NCI-H82 treated with DMSO at 0.1 percent for 48 hours (cell line): Measurements from ENCODE around the gene SLC25A20.
"Not testable (repeated sequence)": the region's sequence is repeated elsewhere in the genome, so short reads cannot be mapped to it uniquely, and the experiment has no call there.

ENCODE experiments used
- DNase-seq: peaks from one replicate; lab custom pipeline; 2025; ENCODE audit not compliant: unreplicated experiment; lab: John Stamatoyannopoulos, UW

The SLC25A20 gene, protein sequence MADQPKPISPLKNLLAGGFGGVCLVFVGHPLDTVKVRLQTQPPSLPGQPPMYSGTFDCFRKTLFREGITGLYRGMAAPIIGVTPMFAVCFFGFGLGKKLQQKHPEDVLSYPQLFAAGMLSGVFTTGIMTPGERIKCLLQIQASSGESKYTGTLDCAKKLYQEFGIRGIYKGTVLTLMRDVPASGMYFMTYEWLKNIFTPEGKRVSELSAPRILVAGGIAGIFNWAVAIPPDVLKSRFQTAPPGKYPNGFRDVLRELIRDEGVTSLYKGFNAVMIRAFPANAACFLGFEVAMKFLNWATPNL

DNA sequence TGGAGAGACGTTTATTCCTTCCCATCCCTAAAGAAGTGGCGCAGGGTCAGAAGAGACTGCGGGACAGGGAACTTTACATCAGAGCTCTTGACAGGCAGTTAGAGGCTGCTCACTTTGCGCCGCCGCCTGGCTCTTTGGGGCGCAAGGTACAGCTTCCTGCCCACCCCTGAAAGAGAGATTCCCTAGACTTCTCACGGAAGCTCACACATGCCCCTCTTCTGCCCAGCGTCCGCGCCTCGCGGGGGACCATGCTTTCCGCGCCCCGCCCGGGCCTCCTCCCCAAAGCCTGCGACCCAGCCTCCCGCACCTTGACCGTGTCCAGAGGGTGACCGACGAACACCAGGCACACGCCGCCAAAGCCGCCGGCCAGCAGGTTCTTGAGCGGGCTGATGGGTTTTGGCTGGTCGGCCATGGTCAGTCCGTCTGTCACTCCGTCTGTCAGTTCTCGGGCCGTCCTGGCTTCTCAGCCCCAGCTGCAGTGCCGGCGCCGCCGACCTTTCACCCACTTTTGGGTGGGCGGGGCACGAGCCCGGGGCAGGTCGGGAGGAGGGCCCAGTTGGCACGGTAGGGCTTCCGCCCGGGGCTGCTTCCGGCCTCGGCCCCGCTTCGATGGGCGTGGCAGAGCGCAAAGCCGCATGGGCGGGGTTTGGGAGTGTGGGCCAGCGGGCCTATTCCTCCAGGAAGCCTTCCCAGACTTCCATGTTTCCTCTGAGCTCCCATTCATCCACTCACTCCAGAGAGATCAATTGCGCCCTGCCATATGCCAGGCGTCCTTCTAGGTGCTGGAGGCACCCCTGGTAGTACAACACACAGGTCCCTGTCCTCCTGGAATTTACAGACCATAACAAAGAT lies at the start of gene SLC25A20:
Gene SLC25A20, minus strand, starts transcription at position 500 of the 852 bp plus-strand sequence. Its CDS starts 88 bp downstream, at position 412.
- peak; percentile 43 for DNase-seq

DNA sequence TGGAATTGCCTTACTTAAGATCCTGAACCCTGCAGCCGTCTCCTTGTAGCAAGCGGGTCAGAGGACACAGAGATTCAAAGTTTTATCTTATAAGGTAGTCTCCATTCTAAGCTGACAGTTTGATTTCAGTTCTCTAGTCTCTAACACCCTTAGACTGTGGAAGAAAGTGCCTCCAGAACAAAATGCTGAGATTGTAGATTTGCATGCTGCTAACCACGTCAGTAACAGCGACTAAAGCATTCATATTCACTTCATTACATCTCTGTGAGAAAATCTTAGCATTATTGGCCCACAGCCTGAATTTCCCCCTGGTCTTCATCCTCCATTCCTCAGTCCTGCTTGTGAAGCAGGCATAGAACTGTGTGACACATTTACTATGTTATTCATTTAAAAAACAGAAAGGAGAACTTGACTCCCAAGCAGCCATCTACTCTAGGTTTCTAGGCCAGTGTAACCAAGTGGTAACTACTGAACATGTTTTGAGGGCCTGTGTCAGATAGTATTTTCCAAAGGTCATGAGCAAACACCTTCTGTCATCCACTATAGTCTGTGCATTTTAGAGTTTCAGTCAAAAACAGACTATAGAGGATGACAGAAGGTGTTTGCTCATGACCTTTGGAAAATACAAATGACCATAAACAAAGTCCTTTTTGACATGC lies 47.3 kb upstream of the SLC25A20 start:
- DNase-seq: no peak

DNA sequence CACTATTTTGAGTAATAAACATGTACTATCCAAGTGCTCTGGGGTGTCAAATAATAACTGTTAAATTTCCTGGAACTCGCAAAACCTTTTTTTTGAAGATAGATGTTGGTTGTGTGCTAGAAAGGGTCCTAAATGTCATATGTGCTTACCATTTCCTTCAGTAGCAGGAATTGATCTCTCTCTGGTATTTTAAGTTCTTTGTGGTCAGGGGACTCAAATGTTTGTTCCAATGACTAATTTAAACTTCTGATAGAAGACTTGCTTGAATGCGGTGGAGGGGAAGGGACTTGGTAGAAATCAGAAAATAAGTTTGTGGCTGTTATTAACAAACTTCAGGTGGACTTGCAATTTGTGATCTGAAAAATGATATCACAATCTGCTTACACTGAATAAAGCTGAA lies 46.8 kb upstream of the SLC25A20 start:
- no peak for DNase-seq

DNA sequence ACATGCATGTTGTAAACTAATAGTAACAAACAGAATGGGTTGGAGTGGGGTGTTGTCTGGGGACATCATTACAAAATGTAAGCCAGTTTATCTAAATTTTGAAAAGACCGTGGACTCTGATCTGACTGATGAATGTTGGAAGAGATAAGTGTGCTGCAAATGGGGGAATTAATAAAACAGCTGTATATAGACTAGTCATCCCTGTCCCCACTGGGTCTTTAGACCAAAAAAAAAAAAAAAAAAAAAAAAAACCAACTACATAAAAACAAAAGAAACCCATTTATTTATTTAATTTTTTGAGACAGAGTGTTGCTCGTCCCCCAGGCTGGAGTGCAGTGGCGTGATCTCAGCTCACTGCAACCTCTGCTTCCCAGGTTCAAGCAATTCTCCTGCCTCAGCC lies 40.0 kb upstream of the SLC25A20 start:
- no peak for DNase-seq

DNA sequence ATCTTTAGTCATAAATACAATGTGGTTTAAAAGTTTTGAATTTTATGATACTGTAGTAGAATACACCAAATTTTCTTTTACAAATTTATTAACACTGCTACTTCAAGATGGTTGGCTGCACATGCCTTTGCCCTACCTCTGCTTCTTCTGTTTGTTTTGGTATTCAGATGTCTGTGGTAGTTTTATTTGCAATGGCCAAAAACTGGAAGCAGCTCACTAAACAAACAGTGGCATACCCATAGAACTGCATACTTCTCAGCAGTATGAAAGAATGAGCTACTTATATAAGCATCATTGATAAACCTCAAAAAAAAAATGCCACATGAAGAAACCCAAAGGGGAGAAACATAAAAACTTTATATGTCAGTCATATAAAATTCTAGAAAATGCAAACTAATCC lies 39.5 kb upstream of the SLC25A20 start:
- DNase-seq: no peak

DNA sequence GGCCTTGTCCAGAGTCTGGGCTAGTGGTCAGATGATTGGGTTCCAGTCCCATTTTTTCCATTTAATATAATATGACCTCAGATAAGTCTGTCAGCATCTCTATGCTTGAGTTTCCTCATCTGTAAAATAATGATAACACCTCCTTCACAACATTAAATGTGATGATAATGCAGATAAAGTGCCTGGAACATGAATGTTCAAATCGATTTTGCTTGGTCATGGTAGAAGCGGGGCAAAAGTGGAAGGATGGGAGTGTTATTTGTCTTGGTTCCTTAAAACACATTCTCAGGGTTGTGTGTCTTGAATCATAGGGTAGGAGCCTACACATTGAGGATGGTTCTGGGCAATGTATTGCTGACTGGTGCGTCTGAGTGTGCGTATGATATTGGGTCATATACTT lies 36.8 kb upstream of the SLC25A20 start:
- no peak for DNase-seq

DNA sequence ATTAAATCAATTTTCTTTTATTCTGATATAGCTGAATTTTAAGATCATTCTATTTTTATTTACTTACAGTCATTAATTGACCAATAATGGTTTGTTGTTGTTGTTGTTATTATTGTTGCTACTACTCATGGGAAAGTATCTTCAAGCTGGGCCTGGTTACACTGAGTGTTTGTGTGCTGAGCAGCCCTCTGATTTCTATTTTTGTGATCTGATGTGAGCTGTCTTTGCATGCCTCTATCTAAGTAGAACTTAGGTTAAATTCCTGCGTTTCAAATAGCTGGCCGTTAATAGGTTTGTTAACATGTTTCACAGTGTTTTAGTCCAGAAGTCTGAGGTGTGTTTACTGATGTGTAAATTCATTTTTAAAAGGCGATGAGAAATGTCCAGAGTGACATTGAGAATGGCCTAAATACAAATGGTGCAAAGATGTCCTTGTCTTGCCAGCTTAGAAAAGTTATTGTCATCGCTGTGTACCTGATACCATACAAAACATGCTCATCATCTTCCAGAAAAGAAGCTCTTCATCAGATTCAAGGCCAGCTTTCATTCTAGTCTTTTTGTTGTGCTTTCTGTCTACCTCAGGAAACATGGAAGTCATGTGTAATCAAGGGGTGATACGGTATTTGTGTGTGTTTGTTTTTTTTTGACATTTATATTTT lies 35.8 kb upstream of the SLC25A20 start:
- DNase-seq: no peak

DNA sequence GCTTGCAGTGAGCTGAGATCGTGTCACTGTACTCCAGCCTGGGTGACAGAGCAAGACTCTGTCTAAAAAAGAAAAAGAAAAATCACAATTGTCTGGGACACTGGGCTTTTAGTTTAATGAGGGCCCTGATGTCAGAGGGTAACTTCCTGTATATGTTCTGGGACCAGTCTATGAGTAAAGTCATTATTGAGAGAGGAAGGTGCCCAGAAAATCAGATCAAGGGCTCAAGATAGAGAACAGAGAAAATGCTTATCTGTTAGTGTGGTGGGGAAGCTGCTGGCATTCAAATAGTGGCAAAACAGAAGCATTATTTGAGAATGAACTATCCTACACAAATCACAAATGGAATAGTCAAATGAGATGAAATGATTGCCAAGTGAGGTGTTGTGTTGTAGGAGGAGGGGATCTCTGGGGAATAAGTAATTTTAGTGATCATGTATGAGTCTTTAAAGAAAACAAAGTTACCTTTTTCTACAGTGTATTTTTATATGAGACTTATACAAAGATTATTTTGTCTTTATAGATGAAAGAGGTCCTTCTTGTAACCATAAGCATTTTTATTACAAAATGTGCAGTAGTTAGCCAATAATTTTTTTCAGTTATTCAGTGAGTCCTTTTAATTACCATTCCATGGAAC lies 33.4 kb upstream of the SLC25A20 start:
- DNase-seq: no peak

DNA sequence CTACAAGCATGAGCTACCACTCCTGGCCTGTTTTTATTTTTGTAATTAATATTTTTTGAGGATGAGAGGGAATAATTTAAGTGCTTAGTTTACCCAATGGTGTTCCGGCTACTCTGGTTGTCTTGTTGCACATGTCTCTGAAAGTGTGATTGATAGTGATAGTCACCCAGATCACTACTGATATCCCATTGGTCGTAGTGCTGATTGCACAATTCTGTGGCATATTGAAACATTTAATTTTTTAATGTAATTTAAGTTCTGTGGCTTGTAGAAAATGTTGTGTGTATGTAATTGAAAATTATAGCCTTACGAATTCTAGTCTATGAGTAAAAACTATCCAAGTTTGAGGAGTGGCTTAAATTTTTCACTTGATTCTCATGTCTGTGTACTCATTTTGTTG lies 31.9 kb upstream of the SLC25A20 start:
- no peak for DNase-seq

DNA sequence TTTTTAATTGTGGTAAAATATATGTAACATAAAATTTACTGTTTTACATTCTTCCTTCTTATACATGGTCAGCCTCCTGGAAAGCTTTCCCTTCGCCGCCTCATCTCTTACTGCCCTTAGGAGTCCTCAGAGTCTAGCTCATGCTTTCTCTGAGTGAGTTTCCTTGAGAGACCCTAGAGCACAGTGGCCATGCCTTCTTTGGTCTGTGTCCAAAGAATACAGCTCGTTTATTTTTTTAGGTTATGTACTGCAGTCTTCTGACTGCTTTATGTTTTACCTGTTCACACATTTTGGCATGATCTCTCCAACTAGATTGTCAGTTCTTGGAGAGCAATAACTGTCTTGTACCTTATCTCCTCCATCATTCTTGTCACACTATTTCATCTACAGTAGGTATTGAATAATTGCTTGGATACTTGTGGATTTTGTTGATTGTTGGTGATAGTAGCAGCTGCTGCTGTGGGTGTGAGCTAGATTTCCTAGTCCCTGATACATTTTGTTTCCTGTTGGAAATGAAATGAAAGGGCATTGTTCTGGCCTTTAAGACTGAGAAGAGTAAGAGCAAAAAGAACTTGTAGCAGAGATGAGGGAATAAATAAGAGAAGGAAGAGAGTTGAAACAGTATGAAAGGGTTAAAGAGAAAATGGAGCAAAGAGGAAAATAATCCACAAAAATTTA lies 30.8 kb upstream of the SLC25A20 start:
- no peak for DNase-seq

DNA sequence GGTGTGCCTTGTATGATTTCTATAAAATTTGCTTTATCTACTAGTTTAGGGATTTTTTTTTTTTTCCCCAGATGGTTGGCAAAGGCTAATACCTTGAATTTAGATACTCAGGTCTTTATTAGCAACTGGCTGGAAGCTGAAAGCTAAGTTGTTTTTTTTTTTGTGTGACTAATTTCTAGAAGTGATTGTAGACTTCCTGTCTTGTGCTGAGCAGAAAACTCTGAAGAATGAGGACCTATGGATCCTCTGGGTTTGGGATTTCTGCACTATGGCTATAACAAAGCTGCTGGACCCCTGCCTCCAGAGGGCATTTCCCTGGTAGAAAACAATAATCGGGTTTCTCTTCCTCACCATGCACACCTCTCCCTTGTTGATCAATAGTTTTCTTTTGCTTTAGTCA lies 30.0 kb upstream of the SLC25A20 start:
- DNase-seq: no peak

DNA sequence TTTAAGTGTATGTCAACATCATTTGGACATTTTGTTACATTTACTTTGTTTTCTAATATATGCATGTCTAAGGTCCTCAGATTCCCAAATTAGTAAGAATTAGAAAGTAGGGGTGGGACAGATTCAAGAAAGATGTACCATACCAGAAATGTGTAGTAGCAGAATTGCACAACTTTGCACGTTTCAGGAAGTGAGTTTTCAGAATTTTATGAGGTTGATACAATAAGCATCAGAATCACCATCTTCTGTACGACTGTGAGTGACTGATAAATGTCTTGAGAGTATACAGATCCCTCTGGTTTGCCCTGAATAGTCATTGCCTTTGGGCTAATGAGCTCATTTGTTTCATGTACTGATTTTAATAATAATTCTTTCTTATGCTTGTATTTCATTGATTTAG lies 29.2 kb upstream of the SLC25A20 start:
- DNase-seq: no peak

DNA sequence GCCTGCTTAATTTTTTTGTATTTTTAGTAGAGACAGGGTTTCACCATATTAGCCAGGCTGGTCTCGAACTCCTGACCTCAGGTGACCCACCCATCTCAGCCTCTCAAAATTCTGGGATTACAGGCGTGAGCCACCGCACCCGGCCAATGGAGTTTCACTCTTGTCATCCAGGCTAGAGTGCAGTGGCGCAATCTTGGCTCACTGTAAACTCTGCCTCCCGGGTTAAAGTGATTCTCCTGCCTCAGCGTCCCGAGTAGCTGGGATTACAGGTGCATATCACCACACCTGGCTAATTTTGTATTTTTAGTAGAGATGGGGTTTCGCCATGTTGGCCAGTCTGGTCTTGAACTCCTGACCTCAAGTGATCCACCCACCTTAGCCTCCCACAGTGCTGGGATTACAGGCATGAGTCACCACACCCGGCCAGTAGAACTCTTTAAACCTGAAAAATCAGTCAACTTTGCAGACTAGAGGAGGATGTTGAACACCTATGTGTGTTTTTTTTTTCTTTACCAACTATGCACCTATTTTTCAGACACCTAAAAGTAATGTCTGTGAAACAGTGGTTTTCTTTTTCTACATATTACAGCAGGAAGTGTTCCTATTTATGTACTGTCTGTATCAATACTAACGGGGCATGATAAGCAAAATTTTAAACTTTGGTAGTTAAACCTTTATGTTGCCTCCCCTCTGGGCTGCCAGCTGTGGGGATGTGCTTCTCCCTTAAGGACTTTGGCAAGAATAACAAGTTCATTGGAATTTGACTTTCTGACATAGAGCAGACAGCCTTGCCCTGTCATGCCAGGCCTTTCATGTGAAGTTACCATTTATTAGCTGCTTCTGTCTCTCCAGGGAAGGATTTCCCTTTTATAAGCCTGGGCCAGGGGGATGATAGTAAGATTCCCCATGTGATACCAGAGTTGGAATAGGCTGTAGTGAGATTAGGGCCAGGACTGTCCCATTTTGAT lies 28.0 kb upstream of the SLC25A20 start:
- no peak for DNase-seq

DNA sequence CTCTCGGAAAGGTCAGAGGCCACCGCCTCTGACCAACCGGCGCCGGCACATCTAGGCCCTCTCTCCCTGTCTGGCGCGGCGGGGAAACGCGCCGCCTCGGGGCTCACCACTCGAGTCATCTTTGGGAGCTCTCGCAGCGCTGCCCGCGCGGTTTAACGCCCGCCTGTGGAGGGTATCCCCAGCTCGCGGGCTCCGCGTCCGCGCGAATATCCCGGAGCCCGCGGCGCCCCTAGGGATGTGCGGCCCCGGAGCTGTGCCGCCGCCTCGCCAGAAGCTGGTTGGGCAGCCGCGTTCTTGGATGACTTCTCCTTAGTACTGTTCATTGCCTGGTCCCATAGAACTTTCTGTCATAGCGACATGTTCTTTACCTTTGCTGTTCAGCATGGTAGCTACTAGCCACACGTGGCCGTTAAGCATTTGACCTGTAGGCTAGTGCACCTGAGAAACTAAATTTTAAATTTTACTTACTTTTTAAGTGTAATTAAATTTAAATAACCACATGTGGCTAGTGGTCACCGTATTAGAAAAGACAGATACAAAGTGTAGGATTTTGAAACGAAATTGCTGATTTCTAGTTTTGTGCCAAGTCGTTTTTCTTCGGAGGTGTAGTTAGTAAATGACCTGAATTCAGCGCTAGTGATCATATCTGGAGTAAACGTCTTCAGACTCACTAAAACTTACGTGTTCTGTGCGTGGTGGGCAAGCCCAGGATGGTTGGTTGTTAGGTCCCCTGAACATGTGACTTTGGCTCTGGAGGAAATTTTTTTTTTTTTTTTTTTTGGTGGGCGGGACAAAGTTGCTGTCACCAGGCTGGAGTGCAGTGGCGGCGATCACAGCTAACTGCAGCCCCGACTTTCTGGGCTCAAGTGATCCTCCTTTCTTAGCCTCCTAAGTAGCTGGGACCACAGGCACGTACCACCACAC lies 20.8 kb upstream of the SLC25A20 start:
- DNase-seq: no peak

DNA sequence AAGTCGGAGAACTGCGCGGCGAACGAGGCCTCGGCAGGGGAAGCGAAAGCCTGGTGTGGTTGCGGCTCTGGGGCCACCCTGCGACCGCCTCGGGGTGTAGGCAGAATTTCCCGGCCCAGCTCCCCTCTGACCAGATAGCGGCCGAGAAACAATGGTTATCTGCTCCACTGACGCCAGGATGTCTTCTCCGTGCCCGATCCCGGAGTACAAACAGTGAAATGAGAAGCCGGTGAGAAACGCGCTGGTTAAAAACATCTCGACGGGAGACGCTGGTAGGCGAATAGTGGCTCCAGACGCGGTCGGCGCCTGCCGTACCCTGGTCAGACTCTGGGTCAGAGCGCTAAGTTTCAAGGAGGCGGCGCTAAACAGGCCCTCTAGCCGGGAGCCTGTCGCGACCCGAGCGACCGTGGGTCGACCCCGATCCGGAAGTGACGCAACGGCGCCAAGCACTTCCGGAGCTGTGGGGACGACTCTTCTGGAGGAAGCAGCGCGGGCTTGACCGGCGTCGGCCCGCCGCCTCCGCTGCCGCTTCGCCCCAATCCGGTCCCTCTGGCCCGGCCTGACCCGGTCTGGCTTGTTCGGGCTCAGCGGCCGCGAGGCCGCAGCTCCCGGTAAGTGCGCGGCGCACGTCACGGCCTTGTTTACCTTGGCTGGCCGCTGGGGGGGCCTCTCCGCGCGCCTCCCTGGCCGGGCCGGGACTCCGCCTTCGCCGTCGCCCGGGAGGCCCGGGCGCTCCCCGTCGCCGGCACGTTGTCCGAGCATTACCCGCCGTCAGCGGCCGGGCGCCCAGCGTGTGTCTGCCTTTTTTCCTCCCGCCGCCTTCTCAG lies 19.9 kb upstream of the SLC25A20 start, which contains the start of gene ARIH2:
Gene ARIH2, plus strand, starts transcription at position 455 of the 827 bp plus-strand sequence. CDS start 8,717 bp downstream, outside the sequence.
- DNase-seq: peak; percentile 63

DNA sequence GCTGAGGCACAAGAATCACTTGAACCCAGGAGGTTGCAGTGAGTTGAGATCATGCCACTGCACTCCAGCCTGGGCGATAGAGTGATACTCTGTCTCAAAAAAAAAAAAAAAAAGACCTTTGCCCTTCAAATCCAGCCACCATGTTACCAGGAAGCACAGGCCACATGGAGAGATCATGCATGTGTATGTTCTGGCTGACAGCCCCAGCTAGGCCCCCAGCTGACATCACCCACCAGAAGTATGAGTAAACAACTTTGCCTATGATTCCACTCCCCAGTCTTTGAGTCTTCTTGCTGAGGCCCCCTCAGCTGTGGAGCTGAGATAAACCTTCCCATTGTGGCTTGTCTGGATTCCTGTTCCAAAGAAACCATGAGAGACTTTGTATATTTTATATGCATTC lies 16.6 kb upstream of the SLC25A20 start:
- no peak for DNase-seq

DNA sequence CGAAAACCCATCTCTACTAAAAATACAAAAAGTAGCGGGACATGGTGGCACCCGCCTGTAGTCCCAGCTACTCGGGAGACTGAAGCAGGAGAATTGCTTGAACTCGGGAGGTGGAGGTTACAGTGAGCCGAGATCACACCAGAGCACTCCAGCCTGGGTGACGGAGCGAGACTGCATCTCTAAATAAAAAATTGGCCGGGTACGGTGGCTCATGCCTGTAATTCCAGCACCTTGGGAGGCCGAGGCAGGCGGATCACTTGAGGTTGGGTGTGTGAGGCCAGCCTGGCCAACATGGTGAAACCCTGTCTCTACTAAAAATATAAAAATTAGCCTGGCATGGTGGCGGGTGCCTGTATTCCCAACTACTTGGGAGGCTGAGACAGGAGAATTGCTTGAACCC lies 8.3 kb upstream of the SLC25A20 start:
- DNase-seq: not testable (repeated sequence)
